ENCODE data around the gene WNT2B. TPM values are rescaled to one million over a fixed set of nuclear protein-coding genes. Genes with fewer than 3 reads are reported as not detected.

WNT2B gene
- total RNA-seq, 1 donor from 2014 or later, result 146 TPM

DNA sequence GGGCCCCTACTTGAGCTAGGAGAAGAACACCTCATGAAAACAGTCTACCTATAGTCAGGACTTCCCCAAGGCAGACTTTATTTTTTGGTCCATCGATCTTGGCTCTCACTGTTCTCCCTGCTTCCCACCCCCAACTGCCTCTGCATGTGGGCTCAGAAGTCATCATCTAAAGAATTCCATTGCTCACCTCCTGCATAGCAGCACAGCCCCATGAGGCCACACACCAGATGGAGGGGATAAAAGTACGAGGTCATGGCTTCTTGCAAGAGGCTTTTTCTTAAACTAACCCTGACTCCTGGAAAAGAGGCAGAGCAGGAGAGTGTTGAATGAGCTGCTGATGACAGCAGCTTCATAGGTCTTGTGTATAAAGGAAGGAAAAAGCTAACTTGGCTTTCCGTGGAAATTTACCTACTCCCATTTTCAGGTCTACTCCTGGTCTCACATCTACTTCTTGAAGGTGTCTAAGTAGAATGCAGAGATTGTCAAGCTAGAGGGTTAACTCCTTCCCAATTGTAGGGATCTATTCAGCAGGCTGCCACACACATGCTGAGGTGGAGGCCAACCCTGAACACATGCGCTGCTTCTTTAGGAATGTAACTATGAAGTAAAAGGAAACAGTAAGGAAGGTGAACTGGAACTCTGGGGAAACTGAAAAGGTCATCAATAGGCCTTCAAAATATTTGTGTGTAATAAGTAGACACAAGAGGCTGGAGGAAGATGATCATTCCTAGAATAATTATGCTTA lies 18.7 kb downstream of the WNT2B start:
- TF ChIP-seq CTCF (IDR thresholded peaks at IDR 0.05; ENCODE audit: unreplicated experiment), result no peak
- Mint-ChIP-seq H3K4me3 (peak overlapping the region; percentile 0), H3K4me1 (peaks cover 91% of the 10 kb centered on the region), H3K9me3 (no peaks in the 10 kb centered on the region), H3K27ac (peak overlapping the region; percentile 91), H3K27me3 (ENCODE audit: low read depth) (no peaks in the 10 kb centered on the region), H3K36me3 (peaks cover 7% of the 10 kb centered on the region)
- no peak for DNase-seq (ENCODE audit: low spot score in 2 of 2, unreplicated experiment in 2 of 2)

DNA sequence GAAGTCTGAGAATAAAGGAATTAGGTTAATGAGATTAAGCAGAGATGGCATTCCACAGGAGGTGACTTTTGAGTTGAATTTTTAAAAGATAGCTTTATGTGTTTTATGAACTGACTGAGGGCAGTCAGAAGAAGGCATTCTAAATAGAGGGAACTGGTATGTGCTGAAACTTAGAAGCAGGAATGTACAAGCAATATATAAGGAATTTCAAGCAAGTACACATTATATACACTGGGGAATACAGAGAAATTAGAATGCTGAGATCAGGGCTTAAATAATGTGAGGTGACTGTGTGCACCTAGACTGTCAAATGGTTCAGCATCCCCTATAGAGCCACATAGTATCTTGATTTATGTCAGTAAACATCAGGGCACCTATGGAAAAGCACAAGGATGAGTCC lies 19.3 kb downstream of the WNT2B start:
- H3K9me3 Mint-ChIP-seq, result no peaks in the 10 kb centered on the region
- peaks cover 7% of the 10 kb centered on the region for H3K36me3 Mint-ChIP-seq
- no peaks in the 10 kb centered on the region for H3K27me3 Mint-ChIP-seq (ENCODE audit: low read depth)
- no peak overlapping the region for H3K4me3 Mint-ChIP-seq
- DNase-seq (ENCODE audit: low spot score in 2 of 2, unreplicated experiment in 2 of 2), result no peak
- H3K27ac Mint-ChIP-seq, result peak overlapping the region; percentile 91
- TF ChIP-seq CTCF (IDR thresholded peaks at IDR 0.05; ENCODE audit: unreplicated experiment), result no peak
- H3K4me1 Mint-ChIP-seq, result peaks cover 91% of the 10 kb centered on the region

DNA sequence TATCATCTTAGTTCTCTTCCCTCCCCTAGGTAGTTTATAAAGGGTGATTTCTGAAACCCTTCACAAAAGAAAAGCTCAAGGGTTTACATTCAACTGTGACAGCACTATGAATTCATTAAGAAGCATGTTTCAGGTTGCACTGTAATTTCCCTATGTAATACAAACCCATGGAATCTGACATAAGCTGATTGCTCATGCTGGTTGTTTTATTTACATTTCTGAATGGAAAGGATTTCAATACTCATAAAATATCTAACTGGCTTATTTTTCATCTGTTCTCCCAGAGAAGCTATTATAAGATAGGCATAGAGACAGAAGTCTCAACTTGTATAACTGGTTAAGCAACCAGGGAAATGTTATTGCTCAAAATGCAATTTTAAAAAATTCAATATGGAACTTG lies 20.5 kb downstream of the WNT2B start:
- no peak overlapping the region for H3K4me3 Mint-ChIP-seq
- H3K36me3 Mint-ChIP-seq, result peaks cover 14% of the 10 kb centered on the region
- peak overlapping the region; percentile 91 for H3K27ac Mint-ChIP-seq
- peaks cover 4% of the 10 kb centered on the region for H3K9me3 Mint-ChIP-seq
- H3K27me3 Mint-ChIP-seq (ENCODE audit: low read depth), result no peaks in the 10 kb centered on the region
- DNase-seq (ENCODE audit: low spot score in 2 of 2, unreplicated experiment in 2 of 2), result no peak
- no peak for TF ChIP-seq CTCF (IDR thresholded peaks at IDR 0.05; ENCODE audit: unreplicated experiment)
- peaks cover 86% of the 10 kb centered on the region for H3K4me1 Mint-ChIP-seq

DNA sequence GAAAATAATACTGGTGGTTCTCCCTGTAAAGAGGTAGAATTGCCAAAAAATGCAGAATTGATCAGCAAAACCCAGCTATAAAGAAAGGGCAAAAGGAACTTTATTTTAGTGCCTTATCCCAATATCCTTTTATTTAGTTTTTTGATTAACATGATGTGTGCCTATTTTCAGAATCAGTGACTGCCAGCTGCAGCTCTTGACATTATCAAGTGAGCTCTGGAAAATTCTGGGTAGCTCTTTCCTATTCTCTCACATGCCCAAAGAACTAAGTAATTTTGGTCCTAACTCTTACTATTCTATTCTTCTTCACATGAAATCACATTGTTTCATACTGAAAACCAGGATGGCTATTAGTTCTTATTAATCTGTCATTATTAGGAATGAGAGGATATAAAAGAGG lies 22.1 kb downstream of the WNT2B start:
- H3K36me3 Mint-ChIP-seq, result peaks cover 14% of the 10 kb centered on the region
- peak overlapping the region; percentile 91 for H3K27ac Mint-ChIP-seq
- no peak for DNase-seq (ENCODE audit: low spot score in 2 of 2, unreplicated experiment in 2 of 2)
- peaks cover 4% of the 10 kb centered on the region for H3K9me3 Mint-ChIP-seq
- no peaks in the 10 kb centered on the region for H3K27me3 Mint-ChIP-seq (ENCODE audit: low read depth)
- no peak overlapping the region for H3K4me3 Mint-ChIP-seq
- peaks cover 83% of the 10 kb centered on the region for H3K4me1 Mint-ChIP-seq
- TF ChIP-seq CTCF (IDR thresholded peaks at IDR 0.05; ENCODE audit: unreplicated experiment), result no peak

DNA sequence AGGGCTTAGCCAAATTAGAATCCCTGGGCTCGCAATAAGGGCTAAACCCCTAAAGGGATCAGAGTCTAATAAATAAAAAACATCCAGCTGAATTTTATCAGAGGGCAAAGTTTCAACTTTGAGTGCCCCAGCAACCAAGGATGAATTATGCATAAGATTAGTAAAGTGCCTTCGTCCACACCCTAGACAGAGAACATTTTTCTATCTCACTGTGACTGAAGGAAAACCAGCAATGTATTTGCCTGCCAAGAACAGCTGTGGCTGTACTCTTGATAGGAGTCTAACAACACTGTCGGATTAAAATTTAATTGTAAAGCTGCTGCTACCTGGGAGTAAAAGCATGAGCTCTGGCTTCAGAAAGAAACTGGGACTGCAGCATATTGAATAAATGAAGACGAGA lies 23.3 kb downstream of the WNT2B start:
- peaks cover 86% of the 10 kb centered on the region for H3K4me1 Mint-ChIP-seq
- DNase-seq (ENCODE audit: low spot score in 2 of 2, unreplicated experiment in 2 of 2), result no peak
- H3K9me3 Mint-ChIP-seq, result peaks cover 4% of the 10 kb centered on the region
- peaks cover 12% of the 10 kb centered on the region for H3K36me3 Mint-ChIP-seq
- H3K27me3 Mint-ChIP-seq (ENCODE audit: low read depth), result no peaks in the 10 kb centered on the region
- peak overlapping the region; percentile 79 for H3K27ac Mint-ChIP-seq
- H3K4me3 Mint-ChIP-seq, result no peak overlapping the region
- no peak for TF ChIP-seq CTCF (IDR thresholded peaks at IDR 0.05; ENCODE audit: unreplicated experiment)
